OCI-LY3 (cell line): ENCODE results near the gene TM9SF2.

Experiments used
- EZH2phosphoT487 ChIP-seq: fragments of 200-600 bp; shearing (Covaris generic); IDR thresholded peaks from 2 replicates; pipeline ENCODE4 v1.6.1; 2018; ENCODE audit warnings: antibody characterized with exemption, mixed run types, low read depth
- TF ChIP-seq, protein P1 (sequence below): fragments of 200-600, 300-600 bp; sonication (generic); IDR thresholded peaks from 2 replicates; pipeline ENCODE4 v1.5.1; 2014; ENCODE audit warnings: antibody characterized with exemption, low read length, low read depth

DNA sequence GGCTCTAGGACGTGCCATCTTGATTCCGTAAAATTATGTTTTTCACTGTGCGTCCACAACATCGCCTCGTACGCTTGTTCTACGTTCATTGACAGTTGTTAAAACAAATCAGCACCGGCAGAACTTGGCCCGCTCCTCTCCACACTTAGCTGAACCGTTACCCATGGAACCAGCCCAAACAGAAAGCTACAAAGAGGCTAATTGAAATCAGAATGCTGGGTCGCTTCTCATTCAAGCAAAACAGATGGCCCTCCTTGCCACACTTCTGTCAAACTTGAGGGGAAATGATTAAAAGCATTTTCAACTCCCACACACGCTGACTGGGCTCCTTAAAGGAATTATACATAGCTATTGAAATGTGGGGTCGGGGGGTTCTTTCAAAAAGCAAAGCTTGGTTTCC lies 71.6 kb downstream of the TM9SF2 start:
- TF ChIP-seq, protein P1, sequence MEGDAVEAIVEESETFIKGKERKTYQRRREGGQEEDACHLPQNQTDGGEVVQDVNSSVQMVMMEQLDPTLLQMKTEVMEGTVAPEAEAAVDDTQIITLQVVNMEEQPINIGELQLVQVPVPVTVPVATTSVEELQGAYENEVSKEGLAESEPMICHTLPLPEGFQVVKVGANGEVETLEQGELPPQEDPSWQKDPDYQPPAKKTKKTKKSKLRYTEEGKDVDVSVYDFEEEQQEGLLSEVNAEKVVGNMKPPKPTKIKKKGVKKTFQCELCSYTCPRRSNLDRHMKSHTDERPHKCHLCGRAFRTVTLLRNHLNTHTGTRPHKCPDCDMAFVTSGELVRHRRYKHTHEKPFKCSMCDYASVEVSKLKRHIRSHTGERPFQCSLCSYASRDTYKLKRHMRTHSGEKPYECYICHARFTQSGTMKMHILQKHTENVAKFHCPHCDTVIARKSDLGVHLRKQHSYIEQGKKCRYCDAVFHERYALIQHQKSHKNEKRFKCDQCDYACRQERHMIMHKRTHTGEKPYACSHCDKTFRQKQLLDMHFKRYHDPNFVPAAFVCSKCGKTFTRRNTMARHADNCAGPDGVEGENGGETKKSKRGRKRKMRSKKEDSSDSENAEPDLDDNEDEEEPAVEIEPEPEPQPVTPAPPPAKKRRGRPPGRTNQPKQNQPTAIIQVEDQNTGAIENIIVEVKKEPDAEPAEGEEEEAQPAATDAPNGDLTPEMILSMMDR: no peak
- TF ChIP-seq EZH2phosphoT487: no peak
